ENCODE measurements around the gene SLBP.

GRCh38 chr4:1654216-1654955, 57.7 kb downstream of the SLBP start:
- TF ChIP-seq CTCF (IDR thresholded peaks at IDR 0.05) (no peak), POLR2A (IDR thresholded peaks at IDR 0.05) (no peak)
